ENCODE results near the gene SKI. TPM values are rescaled to one million over a fixed set of nuclear protein-coding genes. Genes with fewer than 3 reads are reported as not detected.

SKI gene
- total RNA-seq, 1 experiment from 2014 or later: 28.3 TPM

DNA sequence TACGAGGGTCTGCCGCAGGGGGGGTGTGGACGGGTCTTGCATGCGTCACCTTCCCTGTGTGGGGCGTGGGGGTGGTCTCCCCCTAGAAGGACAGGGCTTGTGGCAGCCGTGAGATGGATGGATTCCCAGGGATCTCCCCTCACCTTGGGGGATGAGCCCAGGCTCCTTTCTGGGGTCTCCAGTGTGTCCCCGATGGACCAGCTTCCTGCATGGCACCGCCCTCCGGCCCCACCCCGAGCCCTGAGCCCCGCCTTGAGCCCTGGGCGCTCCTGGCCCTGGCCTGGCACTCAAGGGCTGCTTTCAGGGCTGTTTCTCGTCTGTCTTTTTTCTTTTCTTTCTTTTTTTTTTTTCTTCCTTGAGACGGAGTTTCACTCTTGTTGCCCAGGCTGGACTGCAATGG is 59.5 kb downstream of the SKI start:
- ChIA-PET POLR2A (ENCODE audit: unreplicated experiment) (no interaction called here), CTCF (no interaction called here)
- Histone ChIP-seq H3K9ac (ENCODE audit: low read length) (no peak overlapping the region), H3K9me3 (ENCODE audit: low read length) (no peaks in the 10 kb centered on the region), H3K36me3 (ENCODE audit: low read depth, low read length) (no peaks in the 10 kb centered on the region), H3K27me3 (ENCODE audit: low read length) (no peaks in the 10 kb centered on the region), H3K4me3 (ENCODE audit: low read length) (no peak overlapping the region), H3K4me1 (ENCODE audit: insufficient read depth, low read length) (no peaks in the 10 kb centered on the region), H4K20me1 (ENCODE audit: low read length) (peaks cover 41% of the 10 kb centered on the region), H3K9me2 (replicated peaks; ENCODE audit: low read length) (no peaks in the 10 kb centered on the region), H2AFZ (ENCODE audit: low read length) (no peak overlapping the region), H3K4me2 (ENCODE audit: low read length) (no peak overlapping the region), H3K79me2 (ENCODE audit: low read length) (peaks cover 90% of the 10 kb centered on the region), H3K27ac (ENCODE audit: low read length) (no peak overlapping the region), H3F3A (ENCODE audit: low read length, unreplicated experiment) (no peaks in the 10 kb centered on the region)
- BruUV-seq (replicated peaks): no TSS peak
- TF ChIP-seq EZH2phosphoT487 (IDR thresholded peaks at IDR 0.05; ENCODE audit: borderline replicate concordance, low read length): no peak
- intact Hi-C loops (cut with micrococcal nuclease): no loop called here
- ATAC-seq (no peak), DNase-seq (no peak)

DNA sequence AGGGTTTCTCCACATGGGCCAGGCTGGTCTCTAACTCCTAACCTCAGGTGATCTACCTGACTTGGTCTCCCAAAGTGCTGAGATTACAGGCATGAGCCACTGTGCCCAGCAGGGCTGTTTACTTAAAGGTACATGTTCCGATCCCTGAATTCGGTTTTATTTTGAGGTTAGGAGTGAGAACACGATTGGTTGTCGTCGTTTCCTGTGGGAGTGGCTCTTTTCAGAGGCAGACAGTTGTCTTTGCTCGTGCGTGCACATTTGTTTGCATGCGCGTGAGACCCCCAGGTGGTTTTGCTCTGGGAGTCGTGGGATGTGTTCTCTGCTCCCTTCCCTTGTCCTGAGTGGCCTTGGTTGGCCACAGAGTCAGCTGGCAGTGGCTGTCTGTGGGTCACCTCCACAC is 60.2 kb downstream of the SKI start:
- Histone ChIP-seq H3K9ac (ENCODE audit: low read length) (no peak overlapping the region), H3K36me3 (ENCODE audit: low read depth, low read length) (no peaks in the 10 kb centered on the region), H2AFZ (ENCODE audit: low read length) (no peak overlapping the region), H4K20me1 (ENCODE audit: low read length) (peaks cover 41% of the 10 kb centered on the region), H3K4me1 (ENCODE audit: insufficient read depth, low read length) (no peaks in the 10 kb centered on the region), H3K4me3 (ENCODE audit: low read length) (no peak overlapping the region), H3K27ac (ENCODE audit: low read length) (no peak overlapping the region), H3K9me2 (replicated peaks; ENCODE audit: low read length) (no peaks in the 10 kb centered on the region), H3F3A (ENCODE audit: low read length, unreplicated experiment) (no peaks in the 10 kb centered on the region), H3K4me2 (ENCODE audit: low read length) (no peak overlapping the region), H3K27me3 (ENCODE audit: low read length) (no peaks in the 10 kb centered on the region), H3K9me3 (ENCODE audit: low read length) (no peaks in the 10 kb centered on the region), H3K79me2 (ENCODE audit: low read length) (peaks cover 90% of the 10 kb centered on the region)
- intact Hi-C loops (cut with micrococcal nuclease): no loop called here
- POLR2A ChIA-PET (ENCODE audit: unreplicated experiment): no interaction called here
- ATAC-seq (no peak), DNase-seq (no peak)
- BruUV-seq (replicated peaks): no TSS peak
- no peak for TF ChIP-seq EZH2phosphoT487 (IDR thresholded peaks at IDR 0.05; ENCODE audit: borderline replicate concordance, low read length)
- TF ChIP-seq EZH2 (IDR thresholded peaks at IDR 0.05; ENCODE audit: low read length, unreplicated experiment): no peak
- TF ChIP-seq, protein P1, sequence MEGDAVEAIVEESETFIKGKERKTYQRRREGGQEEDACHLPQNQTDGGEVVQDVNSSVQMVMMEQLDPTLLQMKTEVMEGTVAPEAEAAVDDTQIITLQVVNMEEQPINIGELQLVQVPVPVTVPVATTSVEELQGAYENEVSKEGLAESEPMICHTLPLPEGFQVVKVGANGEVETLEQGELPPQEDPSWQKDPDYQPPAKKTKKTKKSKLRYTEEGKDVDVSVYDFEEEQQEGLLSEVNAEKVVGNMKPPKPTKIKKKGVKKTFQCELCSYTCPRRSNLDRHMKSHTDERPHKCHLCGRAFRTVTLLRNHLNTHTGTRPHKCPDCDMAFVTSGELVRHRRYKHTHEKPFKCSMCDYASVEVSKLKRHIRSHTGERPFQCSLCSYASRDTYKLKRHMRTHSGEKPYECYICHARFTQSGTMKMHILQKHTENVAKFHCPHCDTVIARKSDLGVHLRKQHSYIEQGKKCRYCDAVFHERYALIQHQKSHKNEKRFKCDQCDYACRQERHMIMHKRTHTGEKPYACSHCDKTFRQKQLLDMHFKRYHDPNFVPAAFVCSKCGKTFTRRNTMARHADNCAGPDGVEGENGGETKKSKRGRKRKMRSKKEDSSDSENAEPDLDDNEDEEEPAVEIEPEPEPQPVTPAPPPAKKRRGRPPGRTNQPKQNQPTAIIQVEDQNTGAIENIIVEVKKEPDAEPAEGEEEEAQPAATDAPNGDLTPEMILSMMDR (conservative IDR thresholded peaks at IDR 0.05; ENCODE audit: low read depth, low read length): no peak
- CTCF ChIA-PET: no interaction called here

DNA sequence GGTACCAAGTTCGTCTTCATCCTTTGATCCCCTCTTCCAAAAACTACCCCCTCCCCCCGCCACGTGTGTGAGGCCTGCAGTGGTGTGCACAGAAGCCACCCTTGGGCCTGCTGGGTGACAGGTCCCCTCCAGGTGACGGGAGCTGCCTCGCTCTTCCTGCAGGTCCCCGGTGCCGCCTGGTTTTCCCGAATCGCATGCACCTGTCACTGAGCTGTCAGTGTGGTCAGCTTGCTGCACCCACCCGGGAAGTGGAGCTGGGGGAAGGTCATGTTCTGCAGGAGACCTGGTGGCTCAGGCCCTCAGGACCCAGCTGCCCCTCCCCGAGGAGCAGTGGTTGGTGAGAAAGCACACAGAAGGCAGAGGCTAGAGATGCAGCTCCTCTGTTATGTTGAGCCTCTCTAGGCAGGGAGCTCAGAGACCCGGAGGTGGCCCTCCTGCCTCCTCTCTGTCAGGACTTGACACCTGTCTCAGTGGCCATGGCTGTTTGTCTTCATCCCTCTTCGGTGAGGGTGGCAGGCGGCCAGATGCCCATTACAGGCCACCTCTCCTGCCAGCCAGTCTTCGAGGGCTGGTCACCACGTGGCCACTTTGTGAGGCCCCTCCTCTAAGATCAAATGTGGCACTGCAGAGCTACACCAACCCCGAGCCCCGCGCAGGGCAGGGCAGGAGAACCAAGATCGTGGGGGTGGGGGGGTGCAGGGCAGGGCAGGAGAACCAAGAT is 60.9 kb downstream of the SKI start:
- H3K9ac ChIP-seq (ENCODE audit: low read length): no peak overlapping the region

More for the DNA sequence above, 60.9 kb downstream of the SKI start:
- no peak for ATAC-seq
- TF ChIP-seq, protein P1 (conservative IDR thresholded peaks at IDR 0.05; ENCODE audit: low read depth, low read length): no peak
- no peak for TF ChIP-seq EZH2phosphoT487 (IDR thresholded peaks at IDR 0.05; ENCODE audit: borderline replicate concordance, low read length)
- no peak for TF ChIP-seq EZH2 (IDR thresholded peaks at IDR 0.05; ENCODE audit: low read length, unreplicated experiment)
- no peak for DNase-seq
- Histone ChIP-seq H3K27me3 (ENCODE audit: low read length) (no peaks in the 10 kb centered on the region), H2AFZ (ENCODE audit: low read length) (no peak overlapping the region), H3K9me3 (ENCODE audit: low read length) (no peaks in the 10 kb centered on the region), H4K20me1 (ENCODE audit: low read length) (peaks cover 45% of the 10 kb centered on the region), H3K9me2 (replicated peaks; ENCODE audit: low read length) (no peaks in the 10 kb centered on the region), H3K27ac (ENCODE audit: low read length) (no peak overlapping the region), H3K4me2 (ENCODE audit: low read length) (no peak overlapping the region), H3F3A (ENCODE audit: low read length, unreplicated experiment) (no peaks in the 10 kb centered on the region), H3K79me2 (ENCODE audit: low read length) (peaks cover 90% of the 10 kb centered on the region), H3K4me3 (ENCODE audit: low read length) (no peak overlapping the region), H3K4me1 (ENCODE audit: insufficient read depth, low read length) (no peaks in the 10 kb centered on the region), H3K36me3 (ENCODE audit: low read depth, low read length) (no peaks in the 10 kb centered on the region)
- ChIA-PET POLR2A (ENCODE audit: unreplicated experiment) (interaction anchor here (0.6 kb wide), 1 partner anchor 90 kb away, joined by 14 read pairs; no protein-coding TSS in a partner anchor), CTCF (no interaction called here)
- intact Hi-C loops (cut with micrococcal nuclease): no loop called here
- BruUV-seq (replicated peaks): no TSS peak
